H9 (cell line): ENCODE data around the gene CHRNB4. TPM values are rescaled to one million over a fixed set of nuclear protein-coding genes. Genes with fewer than 3 reads are reported as not detected.

Experiments
- DNase-seq: peaks from one replicate; pipeline ENCODE4 v3.0.0-alpha.2; 2017
- H2AFZ ChIP-seq: one replicate; pipeline ENCODE4 v1.6.1; 2013; ENCODE audit warnings: mild to moderate bottlenecking, low read length, control low read depth, moderate library complexity
- H2AK5ac ChIP-seq: 2 replicates; pipeline ENCODE4 v1.6.1; 2013; ENCODE audit warnings: low read length, control low read depth, mixed read lengths; ENCODE audit not compliant: insufficient read length
- H2BK120ac ChIP-seq: one replicate; pipeline ENCODE4 v1.6.1; 2013; ENCODE audit warnings: low read depth, mild to moderate bottlenecking, low read length, control low read depth, inconsistent platforms; ENCODE audit not compliant: poor library complexity, severe bottlenecking
- H2BK12ac ChIP-seq: 2 replicates; pipeline ENCODE4 v1.6.1; 2013; ENCODE audit warnings: low read length, control low read depth, mixed read lengths, low read depth; ENCODE audit not compliant: insufficient read length
- H2BK15ac ChIP-seq: 2 replicates; pipeline ENCODE4 v1.6.1; 2013; ENCODE audit warnings: low read depth, low read length, control low read depth
- H2BK20ac ChIP-seq: one replicate; pipeline ENCODE4 v1.6.1; 2013; ENCODE audit warnings: low read depth, mild to moderate bottlenecking, low read length, control low read depth, inconsistent platforms; ENCODE audit not compliant: poor library complexity, severe bottlenecking
- H2BK5ac ChIP-seq: 2 replicates; pipeline ENCODE4 v1.6.1; 2013; ENCODE audit warnings: low read length, control low read depth, mixed read lengths; ENCODE audit not compliant: insufficient read length
- H3K14ac ChIP-seq: 2 replicates; pipeline ENCODE4 v1.6.1; 2013; ENCODE audit warnings: low read length, control low read depth; ENCODE audit not compliant: insufficient read depth
- H3K18ac ChIP-seq: 2 replicates; pipeline ENCODE4 v1.6.1; 2013; ENCODE audit warnings: low read depth, mild to moderate bottlenecking, mixed read lengths, low read length, control low read depth; ENCODE audit not compliant: insufficient read length
- H3K23ac ChIP-seq: 2 replicates; pipeline ENCODE4 v1.6.1; 2013; ENCODE audit warnings: low read length, control low read depth, mixed read lengths, low read depth; ENCODE audit not compliant: insufficient read length
- H3K23me2 ChIP-seq: 2 replicates; pipeline ENCODE4 v1.6.1; 2013; ENCODE audit warnings: low read depth, mild to moderate bottlenecking, mixed read lengths, low read length, control low read depth; ENCODE audit not compliant: insufficient read length, poor library complexity, severe bottlenecking
- H3K27ac ChIP-seq: 2 replicates; pipeline ENCODE4 v1.5.1; 2013; ENCODE audit warnings: low read length, control low read depth, mixed read lengths, low read depth; ENCODE audit not compliant: insufficient read length
- H3K27me3 ChIP-seq: 2 replicates; pipeline ENCODE4 v1.6.1; 2013; ENCODE audit warnings: low read length, control low read depth, inconsistent platforms; ENCODE audit not compliant: insufficient read depth
- H3K4ac ChIP-seq: 2 replicates; pipeline ENCODE4 v1.6.1; 2013; ENCODE audit warnings: low read depth, mild to moderate bottlenecking, control low read depth, inconsistent platforms, low read length, moderate library complexity
- H3K4me1 ChIP-seq: 2 replicates; pipeline ENCODE4 v1.6.1; 2013; ENCODE audit warnings: low read length, control low read depth, inconsistent platforms; ENCODE audit not compliant: insufficient read depth
- H3K4me2 ChIP-seq: 2 replicates; pipeline ENCODE4 v1.6.1; 2013; ENCODE audit warnings: low read length, control low read depth, mixed read lengths; ENCODE audit not compliant: insufficient read length, insufficient read depth
- H3K56ac ChIP-seq: 2 replicates; pipeline ENCODE4 v1.6.1; 2013; ENCODE audit warnings: low read depth, mild to moderate bottlenecking, mixed read lengths, low read length, control low read depth; ENCODE audit not compliant: insufficient read length
- H3K79me1 ChIP-seq: 2 replicates; pipeline ENCODE4 v1.6.1; 2013; ENCODE audit warnings: low read depth, mild to moderate bottlenecking, moderate library complexity, low read length, control low read depth, inconsistent platforms; ENCODE audit not compliant: insufficient read depth, poor library complexity, severe bottlenecking
- H3K79me2 ChIP-seq: 2 replicates; pipeline ENCODE4 v1.6.1; 2013; ENCODE audit warnings: low read length, control low read depth, inconsistent platforms; ENCODE audit not compliant: insufficient read depth
- H3K9ac ChIP-seq: 2 replicates; pipeline ENCODE4 v1.6.1; 2013; ENCODE audit warnings: low read length, control low read depth, mixed read lengths; ENCODE audit not compliant: insufficient read length; ENCODE audit errors: extremely low read depth
- H3K9me3 ChIP-seq: one replicate; pipeline ENCODE4 v1.6.1; 2013; ENCODE audit warnings: low read depth, low read length, inconsistent platforms; ENCODE audit not compliant: control insufficient read depth
- H3T11ph ChIP-seq: one replicate; pipeline ENCODE4 v1.6.1; 2013; ENCODE audit warnings: mild to moderate bottlenecking, low read length, control low read depth, inconsistent platforms
- H4K20me1 ChIP-seq: one replicate; pipeline ENCODE4 v1.6.1; 2013; ENCODE audit not compliant: control insufficient read depth, insufficient read length, insufficient read depth
- H4K5ac ChIP-seq: 2 replicates; pipeline ENCODE4 v1.6.1; 2013; ENCODE audit warnings: low read depth, mild to moderate bottlenecking, mixed read lengths, low read length, control low read depth; ENCODE audit not compliant: insufficient read length
- H4K8ac ChIP-seq: replicated peaks from 2 replicates; pipeline ENCODE4 v1.6.1; 2013; ENCODE audit warnings: low read length, control low read depth, mixed read lengths, low read depth; ENCODE audit not compliant: insufficient read length
- H4K91ac ChIP-seq: 2 replicates; pipeline ENCODE4 v1.6.1; 2013; ENCODE audit warnings: low read depth, mild to moderate bottlenecking, moderate library complexity, mixed read lengths, low read length, control low read depth; ENCODE audit not compliant: insufficient read length
- H3K27ac Mint-ChIP-seq, 3 experiments: 2 replicates in 2 of 3; 3 replicates in 1 of 3; pipeline ENCODE4 v1.8.0; 2020 to 2021; ENCODE audit warnings: mixed read lengths in 3 of 3, mild to moderate bottlenecking in 1 of 3, moderate library complexity in 1 of 3
- H3K27me3 Mint-ChIP-seq: 2 replicates; pipeline ENCODE4 v1.8.0; 2021; ENCODE audit warnings: low read depth, mild to moderate bottlenecking, moderate library complexity, mixed read lengths
- H3K36me3 Mint-ChIP-seq, 3 experiments: 2 replicates in 2 of 3; 3 replicates in 1 of 3; pipeline ENCODE4 v1.8.0; 2020 to 2021; ENCODE audit warnings: low read depth in 3 of 3, mixed read lengths in 3 of 3; ENCODE audit not compliant: insufficient read depth in 1 of 3
- H3K4me1 Mint-ChIP-seq, 2 experiments: 2 replicates each; pipeline ENCODE4 v1.8.0; 2020; ENCODE audit warnings: mixed read lengths in 2 of 2
- H3K4me3 Mint-ChIP-seq, 2 experiments: 2 replicates in 1 of 2; 3 replicates in 1 of 2; pipeline ENCODE4 v1.8.0; 2020 to 2021; ENCODE audit warnings: mild to moderate bottlenecking in 2 of 2, mixed read lengths in 2 of 2, moderate library complexity in 1 of 2
- H3K9me3 Mint-ChIP-seq, 2 experiments: 2 replicates in 1 of 2; 3 replicates in 1 of 2; pipeline ENCODE4 v1.8.0; 2020; ENCODE audit warnings: mild to moderate bottlenecking in 2 of 2, mixed read lengths in 2 of 2, moderate library complexity in 1 of 2
- CTCF ChIP-seq: fragments of 200-600 bp; sonication (generic); conservative IDR thresholded peaks from 3 replicates; pipeline ENCODE4 v1.8.0; 2021; ENCODE audit warnings: antibody characterized with exemption, mild to moderate bottlenecking
- WGBS: extraction: QIAGEN DNeasy Blood & Tissue Kit; methylation state at CpG from one replicate; pipeline ENCODE4 v1.1.7; 2013; ENCODE audit warnings: missing lambda C conversion rate, low lambda C conversion rate, mixed read lengths; ENCODE audit not compliant: insufficient read length; ENCODE audit errors: extremely low coverage; 5-methylcytosine and 5-hydroxymethylcytosine counted together
- total RNA-seq: library from RNA; stranded (reverse); gene quantifications from 2 replicates; pipeline ENCODE4 v1.2.1, GENCODE V29; 2021

Gene CHRNB4
- total RNA-seq, 1 experiment from 2014 or later, result 1.9 TPM

GRCh38 chr15:78637776-78638435 lies 3.1 kb downstream of the CHRNB4 start:
- Mint-ChIP-seq H3K27ac (no peak overlapping the region), H3K4me3 (no peak overlapping the region), H3K4me1 (peaks cover 13 to 24% of the 10 kb centered on the region in 2 experiments), H3K36me3 (peaks cover 0 to 7% (median 0%) of the 10 kb centered on the region in 3 experiments; a peak in 3 of 7 replicates), H3K9me3 (no peaks in the 10 kb centered on the region; a peak in 4 of 5 replicates), H3K27me3 (peaks cover 27% of the 10 kb centered on the region)
- no peaks in the 10 kb centered on the region for H3K9me3 ChIP-seq
- no peak overlapping the region for H3K14ac ChIP-seq
- no peak overlapping the region for H2AFZ ChIP-seq
- no peak overlapping the region for H2BK120ac ChIP-seq
- no peak overlapping the region for H2AK5ac ChIP-seq
- H3K27me3 ChIP-seq, result no peaks in the 10 kb centered on the region; the same call in 1 of the 2 replicates
- H3K56ac ChIP-seq, result no peak overlapping the region
- no peak for DNase-seq
- no peak overlapping the region for H3K4ac ChIP-seq
- H2BK5ac ChIP-seq, result no peak overlapping the region
- no peaks in the 10 kb centered on the region for H3K79me2 ChIP-seq
- H4K20me1 ChIP-seq, result no peaks in the 10 kb centered on the region
- no peaks in the 10 kb centered on the region for H3K4me1 ChIP-seq
- H3K23ac ChIP-seq, result no peak overlapping the region
- no peak overlapping the region for H3K4me2 ChIP-seq
- H2BK12ac ChIP-seq, result no peak overlapping the region
- H3K79me1 ChIP-seq, result no peaks in the 10 kb centered on the region
- no peak for TF ChIP-seq CTCF
- H2BK20ac ChIP-seq, result no peak overlapping the region
- WGBS, result no CpG with 5 or more reads among the region's 4 CpGs
- H4K8ac ChIP-seq, result no peak overlapping the region
- no peak overlapping the region for H3T11ph ChIP-seq
- no peak overlapping the region for H3K18ac ChIP-seq
- no peak overlapping the region for H2BK15ac ChIP-seq
- H3K23me2 ChIP-seq, result peaks cover 4% of the 10 kb centered on the region
- no peak overlapping the region for H3K27ac ChIP-seq
- H3K9ac ChIP-seq, result no peak overlapping the region
- no peak overlapping the region for H4K91ac ChIP-seq
- no peak overlapping the region for H4K5ac ChIP-seq
